Measurements from ENCODE around the gene KRT77.
"Not testable (repeated sequence)": the region's sequence is repeated elsewhere in the genome, so short reads cannot be mapped to it uniquely, and the experiment has no call there.

- TF ChIP-seq REST (IDR thresholded peaks at IDR 0.05; ENCODE audit: unreplicated experiment); EZH2 (IDR thresholded peaks at IDR 0.05; ENCODE audit: low read depth, unreplicated experiment); POLR2AphosphoS5 (IDR thresholded peaks at IDR 0.05; ENCODE audit: low read depth); CTCF (conservative IDR thresholded peaks at IDR 0.05; ENCODE audit: low read depth in 2 of 2): not testable (repeated sequence)
Measured at GRCh38 chr12:52712122-52712521, 8.8 kb upstream of the KRT77 start.

Data from GM23338 (cell line).